SK-N-SH treated with all-trans-retinoic acid at 6 μM for 48 hours (cell line): ENCODE data around the gene ZBTB40.
A peak's percentile ranks its signal among the peaks of the same experiment; 100 is the strongest.

Experiments used
- ATAC-seq: fragments of 200-7000 bp; cut with Tn5 transposase; 3 replicates; pipeline ENCODE4 v1.9.1; 2020; ENCODE audit warnings: mild to moderate bottlenecking, moderate library complexity
- ARNTL ChIP-seq: fragments of 450-650 bp; formaldehyde crosslinking; IDR thresholded peaks from 2 replicates; pipeline ENCODE4 v1.5.0; 2020; ENCODE audit warnings: low read depth, mild to moderate bottlenecking, moderate library complexity, borderline replicate concordance
- BACH2 ChIP-seq: fragments of 250-450 bp; sonication (Bioruptor Pico); IDR thresholded peaks from 2 replicates; pipeline ENCODE4 v1.9.0; 2021; ENCODE audit warnings: mild to moderate bottlenecking, borderline replicate concordance
- CSDC2 ChIP-seq: fragments of 250-450 bp; sonication (Bioruptor Pico); IDR thresholded peaks from 2 replicates; pipeline ENCODE4 v1.5.0; 2020; ENCODE audit warnings: mild to moderate bottlenecking, moderate library complexity
- ESRRG ChIP-seq: fragments of 250-450 bp; sonication (Bioruptor Pico); IDR thresholded peaks from 2 replicates; pipeline ENCODE4 v1.6.1; 2021; ENCODE audit warnings: mild to moderate bottlenecking
- GLIS3 ChIP-seq: fragments of 250-450 bp; sonication (Bioruptor Pico); IDR thresholded peaks from 2 replicates; pipeline ENCODE4 v1.5.0; 2020; ENCODE audit warnings: mild to moderate bottlenecking, moderate library complexity
- ISL1 ChIP-seq: fragments of 250-450 bp; sonication (Bioruptor Pico); IDR thresholded peaks from 2 replicates; pipeline ENCODE4 v2.1.2; 2022; ENCODE audit warnings: mild to moderate bottlenecking, moderate library complexity
- OSR1 ChIP-seq: fragments of 250-450 bp; sonication (Bioruptor Pico); IDR thresholded peaks from 2 replicates; pipeline ENCODE4 v1.8.0; 2022; ENCODE audit warnings: moderate library complexity, mild to moderate bottlenecking, inconsistent platforms
- PPARA ChIP-seq: fragments of 250-450 bp; sonication (Bioruptor Pico); IDR thresholded peaks from 2 replicates; pipeline ENCODE4 v1.5.0; 2020; ENCODE audit warnings: mild to moderate bottlenecking, borderline replicate concordance
- RARB ChIP-seq: fragments of 250-450 bp; sonication (Bioruptor Pico); IDR thresholded peaks from 2 replicates; pipeline ENCODE4 v1.8.0; 2021; ENCODE audit warnings: mild to moderate bottlenecking, moderate library complexity
- SNAI2 ChIP-seq: fragments of 250-450 bp; sonication (Bioruptor Pico); IDR thresholded peaks from 2 replicates; pipeline ENCODE4 v1.5.0; 2020; ENCODE audit warnings: mild to moderate bottlenecking, moderate library complexity
- TCF4 ChIP-seq: fragments of 250-450 bp; sonication (Bioruptor Pico); IDR thresholded peaks from 2 replicates; pipeline ENCODE4 v1.8.0; 2021; ENCODE audit warnings: mild to moderate bottlenecking, moderate library complexity, borderline replicate concordance
- TOX ChIP-seq: fragments of 250-450 bp; sonication (Bioruptor Pico); IDR thresholded peaks from 2 replicates; pipeline ENCODE4 v1.8.0; 2021; ENCODE audit warnings: mild to moderate bottlenecking, moderate library complexity, borderline replicate concordance
- ZFP30 ChIP-seq: fragments of 450-650 bp; formaldehyde crosslinking; IDR thresholded peaks from 2 replicates; pipeline ENCODE4 v1.5.0; 2022; ENCODE audit warnings: mild to moderate bottlenecking, moderate library complexity
- ZNF565 ChIP-seq: fragments of 450-650 bp; formaldehyde crosslinking; conservative IDR thresholded peaks from 2 replicates; pipeline ENCODE4 v1.5.0; 2020; ENCODE audit warnings: low read depth, mild to moderate bottlenecking, moderate library complexity
- ZNF70 ChIP-seq: fragments of 450-650 bp; formaldehyde crosslinking; IDR thresholded peaks from 2 replicates; pipeline ENCODE4 v1.5.0; 2020; ENCODE audit warnings: mild to moderate bottlenecking, moderate library complexity
- ZNF8 ChIP-seq: fragments of 450-650 bp; formaldehyde crosslinking; IDR thresholded peaks from 2 replicates; pipeline ENCODE4 v1.5.0; 2020; ENCODE audit warnings: mild to moderate bottlenecking, moderate library complexity
- TF ChIP-seq, protein P1 (sequence below): fragments of 250-450 bp; sonication (Bioruptor Pico); IDR thresholded peaks from 2 replicates; pipeline ENCODE4 v1.5.1; 2020; ENCODE audit warnings: low read depth, mild to moderate bottlenecking, moderate library complexity
- TF ChIP-seq, protein P2 (sequence below): fragments of 250-450 bp; sonication (Bioruptor Pico); IDR thresholded peaks from 2 replicates; pipeline ENCODE4 v1.5.1; 2021; ENCODE audit warnings: mild to moderate bottlenecking, moderate library complexity
- TF ChIP-seq, protein P3 (sequence below): fragments of 250-450 bp; sonication (Bioruptor Pico); IDR thresholded peaks from 2 replicates; pipeline ENCODE4 v1.5.0; 2020; ENCODE audit warnings: mild to moderate bottlenecking, moderate library complexity
- TF ChIP-seq, protein P4 (sequence below): fragments of 250-450 bp; sonication (Bioruptor Pico); IDR thresholded peaks from 2 replicates; pipeline ENCODE4 v1.8.0; 2020; ENCODE audit warnings: mild to moderate bottlenecking, moderate library complexity, borderline replicate concordance

The ZBTB40 gene

DNA sequence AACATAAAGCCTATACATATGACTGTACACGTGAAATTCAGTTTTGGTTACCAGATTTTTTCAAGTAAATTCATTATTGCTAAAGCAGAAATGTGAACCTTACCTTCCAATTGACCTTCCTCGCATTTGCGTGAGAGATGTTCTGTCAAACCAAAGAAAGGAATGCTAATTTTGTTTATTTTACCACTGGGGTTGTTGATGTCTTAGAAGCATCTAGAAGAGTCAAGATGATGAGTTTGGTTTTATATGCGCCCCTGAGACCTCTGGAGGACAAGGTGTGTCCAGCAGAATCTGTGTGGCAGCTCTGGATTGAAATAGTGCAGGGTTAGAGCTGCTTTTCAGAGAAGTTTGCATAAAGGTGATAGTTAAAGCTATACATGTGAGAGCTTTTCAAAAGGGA is 48.4 kb downstream of the ZBTB40 start:
- TF ChIP-seq ZNF70 (CRISPR knock-in tag), result no peak
- TF ChIP-seq PPARA (CRISPR knock-in tag), result no peak
- no peak for TF ChIP-seq RARB (CRISPR knock-in tag)
- TF ChIP-seq, protein P1, sequence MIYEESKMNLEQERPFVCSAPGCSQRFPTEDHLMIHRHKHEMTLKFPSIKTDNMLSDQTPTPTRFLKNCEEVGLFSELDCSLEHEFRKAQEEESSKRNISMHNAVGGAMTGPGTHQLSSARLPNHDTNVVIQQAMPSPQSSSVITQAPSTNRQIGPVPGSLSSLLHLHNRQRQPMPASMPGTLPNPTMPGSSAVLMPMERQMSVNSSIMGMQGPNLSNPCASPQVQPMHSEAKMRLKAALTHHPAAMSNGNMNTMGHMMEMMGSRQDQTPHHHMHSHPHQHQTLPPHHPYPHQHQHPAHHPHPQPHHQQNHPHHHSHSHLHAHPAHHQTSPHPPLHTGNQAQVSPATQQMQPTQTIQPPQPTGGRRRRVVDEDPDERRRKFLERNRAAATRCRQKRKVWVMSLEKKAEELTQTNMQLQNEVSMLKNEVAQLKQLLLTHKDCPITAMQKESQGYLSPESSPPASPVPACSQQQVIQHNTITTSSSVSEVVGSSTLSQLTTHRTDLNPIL (CRISPR knock-in tag), result no peak
- TF ChIP-seq OSR1, result no peak
- TF ChIP-seq ARNTL (CRISPR knock-in tag), result no peak
- TF ChIP-seq ZNF8 (CRISPR knock-in tag), result no peak
- TF ChIP-seq ZNF565 (CRISPR knock-in tag), result no peak
- TF ChIP-seq SNAI2, result no peak
- TF ChIP-seq GLIS3 (CRISPR knock-in tag), result no peak
- TF ChIP-seq ESRRG, result no peak
- TF ChIP-seq TOX (CRISPR knock-in tag), result no peak
- TF ChIP-seq TCF4 (CRISPR knock-in tag), result no peak
- no peak for TF ChIP-seq ISL1 (CRISPR knock-in tag)
- TF ChIP-seq CSDC2 (CRISPR knock-in tag), result no peak
- TF ChIP-seq, protein P2, sequence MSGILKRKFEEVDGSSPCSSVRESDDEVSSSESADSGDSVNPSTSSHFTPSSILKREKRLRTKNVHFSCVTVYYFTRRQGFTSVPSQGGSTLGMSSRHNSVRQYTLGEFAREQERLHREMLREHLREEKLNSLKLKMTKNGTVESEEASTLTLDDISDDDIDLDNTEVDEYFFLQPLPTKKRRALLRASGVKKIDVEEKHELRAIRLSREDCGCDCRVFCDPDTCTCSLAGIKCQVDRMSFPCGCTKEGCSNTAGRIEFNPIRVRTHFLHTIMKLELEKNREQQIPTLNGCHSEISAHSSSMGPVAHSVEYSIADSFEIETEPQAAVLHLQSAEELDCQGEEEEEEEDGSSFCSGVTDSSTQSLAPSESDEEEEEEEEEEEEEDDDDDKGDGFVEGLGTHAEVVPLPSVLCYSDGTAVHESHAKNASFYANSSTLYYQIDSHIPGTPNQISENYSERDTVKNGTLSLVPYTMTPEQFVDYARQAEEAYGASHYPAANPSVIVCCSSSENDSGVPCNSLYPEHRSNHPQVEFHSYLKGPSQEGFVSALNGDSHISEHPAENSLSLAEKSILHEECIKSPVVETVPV (CRISPR knock-in tag), result no peak
- TF ChIP-seq ZFP30, result no peak
- peak; percentile 25; the same call in 1 of the 3 replicates for ATAC-seq

- peak; percentile 33 for ATAC-seq
- TF ChIP-seq RARB (CRISPR knock-in tag), result no peak
- no peak for TF ChIP-seq BACH2 (CRISPR knock-in tag)
- TF ChIP-seq, protein P2 (CRISPR knock-in tag), result no peak
- no peak for TF ChIP-seq PPARA (CRISPR knock-in tag)
- TF ChIP-seq, protein P3, sequence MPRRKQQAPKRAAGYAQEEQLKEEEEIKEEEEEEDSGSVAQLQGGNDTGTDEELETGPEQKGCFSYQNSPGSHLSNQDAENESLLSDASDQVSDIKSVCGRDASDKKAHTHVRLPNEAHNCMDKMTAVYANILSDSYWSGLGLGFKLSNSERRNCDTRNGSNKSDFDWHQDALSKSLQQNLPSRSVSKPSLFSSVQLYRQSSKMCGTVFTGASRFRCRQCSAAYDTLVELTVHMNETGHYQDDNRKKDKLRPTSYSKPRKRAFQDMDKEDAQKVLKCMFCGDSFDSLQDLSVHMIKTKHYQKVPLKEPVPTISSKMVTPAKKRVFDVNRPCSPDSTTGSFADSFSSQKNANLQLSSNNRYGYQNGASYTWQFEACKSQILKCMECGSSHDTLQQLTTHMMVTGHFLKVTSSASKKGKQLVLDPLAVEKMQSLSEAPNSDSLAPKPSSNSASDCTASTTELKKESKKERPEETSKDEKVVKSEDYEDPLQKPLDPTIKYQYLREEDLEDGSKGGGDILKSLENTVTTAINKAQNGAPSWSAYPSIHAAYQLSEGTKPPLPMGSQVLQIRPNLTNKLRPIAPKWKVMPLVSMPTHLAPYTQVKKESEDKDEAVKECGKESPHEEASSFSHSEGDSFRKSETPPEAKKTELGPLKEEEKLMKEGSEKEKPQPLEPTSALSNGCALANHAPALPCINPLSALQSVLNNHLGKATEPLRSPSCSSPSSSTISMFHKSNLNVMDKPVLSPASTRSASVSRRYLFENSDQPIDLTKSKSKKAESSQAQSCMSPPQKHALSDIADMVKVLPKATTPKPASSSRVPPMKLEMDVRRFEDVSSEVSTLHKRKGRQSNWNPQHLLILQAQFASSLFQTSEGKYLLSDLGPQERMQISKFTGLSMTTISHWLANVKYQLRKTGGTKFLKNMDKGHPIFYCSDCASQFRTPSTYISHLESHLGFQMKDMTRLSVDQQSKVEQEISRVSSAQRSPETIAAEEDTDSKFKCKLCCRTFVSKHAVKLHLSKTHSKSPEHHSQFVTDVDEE (CRISPR knock-in tag), result no peak
- no peak for TF ChIP-seq SNAI2
- no peak for TF ChIP-seq ZFP30
- TF ChIP-seq ISL1 (CRISPR knock-in tag), result no peak
- TF ChIP-seq, protein P4, sequence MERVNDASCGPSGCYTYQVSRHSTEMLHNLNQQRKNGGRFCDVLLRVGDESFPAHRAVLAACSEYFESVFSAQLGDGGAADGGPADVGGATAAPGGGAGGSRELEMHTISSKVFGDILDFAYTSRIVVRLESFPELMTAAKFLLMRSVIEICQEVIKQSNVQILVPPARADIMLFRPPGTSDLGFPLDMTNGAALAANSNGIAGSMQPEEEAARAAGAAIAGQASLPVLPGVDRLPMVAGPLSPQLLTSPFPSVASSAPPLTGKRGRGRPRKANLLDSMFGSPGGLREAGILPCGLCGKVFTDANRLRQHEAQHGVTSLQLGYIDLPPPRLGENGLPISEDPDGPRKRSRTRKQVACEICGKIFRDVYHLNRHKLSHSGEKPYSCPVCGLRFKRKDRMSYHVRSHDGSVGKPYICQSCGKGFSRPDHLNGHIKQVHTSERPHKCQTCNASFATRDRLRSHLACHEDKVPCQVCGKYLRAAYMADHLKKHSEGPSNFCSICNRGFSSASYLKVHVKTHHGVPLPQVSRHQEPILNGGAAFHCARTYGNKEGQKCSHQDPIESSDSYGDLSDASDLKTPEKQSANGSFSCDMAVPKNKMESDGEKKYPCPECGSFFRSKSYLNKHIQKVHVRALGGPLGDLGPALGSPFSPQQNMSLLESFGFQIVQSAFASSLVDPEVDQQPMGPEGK (CRISPR knock-in tag), result no peak
- no peak for TF ChIP-seq OSR1
- no peak for TF ChIP-seq GLIS3 (CRISPR knock-in tag)
- TF ChIP-seq, all 23 proteins: peak for 0
These were observed 48.8 kb downstream of the ZBTB40 start for GRCh38 chr1:22500471-22500870.

GRCh38 chr1:22502202-22502601 is 50.6 kb downstream of the ZBTB40 start:
- TF ChIP-seq RARB (CRISPR knock-in tag), result no peak
- no peak for TF ChIP-seq ISL1 (CRISPR knock-in tag)
- no peak for ATAC-seq
